ENCODE data around the gene PFDN1. TPM values are rescaled to one million over a fixed set of nuclear protein-coding genes. Genes with fewer than 3 reads are reported as not detected.

Gene PFDN1
- total RNA-seq, 1 experiment from 2014 or later: 69.1 TPM

- Histone ChIP-seq H3K9me2 (ENCODE audit: insufficient read depth) (no peaks in the 10 kb centered on the region), H3K9me3 (ENCODE audit: insufficient read depth, low read depth) (no peaks in the 10 kb centered on the region), H3K4me2 (no peak overlapping the region), H3K79me2 (ENCODE audit: low read depth) (no peaks in the 10 kb centered on the region), H3K36me3 (ENCODE audit: low read depth) (peaks cover 24% of the 10 kb centered on the region), H3K4me3 (no peak overlapping the region), H3K27me3 (ENCODE audit: insufficient read depth, low read depth) (no peaks in the 10 kb centered on the region), H3F3A (ENCODE audit: insufficient read depth, low read depth) (peaks cover 56% of the 10 kb centered on the region), H2AFZ (no peak overlapping the region), H4K20me1 (ENCODE audit: insufficient read depth) (no peaks in the 10 kb centered on the region; the same call in 1 of the 2 replicates), H3K27ac (no peak overlapping the region), H3K4me1 (replicated peaks; ENCODE audit: insufficient read depth) (peaks cover 24% of the 10 kb centered on the region)
- TF ChIP-seq CTCF (conservative IDR thresholded peaks at IDR 0.05) (no peak), EZH2 (IDR thresholded peaks at IDR 0.05; ENCODE audit: low read depth) (no peak)
- no peak for DNase-seq
- CTCF ChIA-PET: interaction anchor here (0.7 to 1.2 kb wide), 3 partner anchors 16 to 1462 kb away, joined by 3 to 16 read pairs (median 3); partner anchors contain the start of gene HBEGF
- BruUV-seq (replicated peaks): no TSS peak
- POLR2A ChIA-PET (ENCODE audit: unreplicated experiment): interaction anchor here (0.6 kb wide), 3 partner anchors 17 to 392 kb away, joined by 3 to 4 read pairs (median 4); no protein-coding TSS in a partner anchor
- intact Hi-C loops (cut with micrococcal nuclease; ENCODE audit: unreplicated experiment): no loop called here
Measured at GRCh38 chr5:140329739-140330481, 27.0 kb upstream of the PFDN1 start.

GRCh38 chr5:140328036-140328764, 25.3 kb upstream of the PFDN1 start:
- Histone ChIP-seq H3K9me3 (ENCODE audit: insufficient read depth, low read depth) (no peaks in the 10 kb centered on the region), H3K36me3 (ENCODE audit: low read depth) (peaks cover 8% of the 10 kb centered on the region), H3K4me1 (replicated peaks; ENCODE audit: insufficient read depth) (peaks cover 41% of the 10 kb centered on the region), H3F3A (ENCODE audit: insufficient read depth, low read depth) (peaks cover 56% of the 10 kb centered on the region), H2AFZ (no peak overlapping the region), H3K27me3 (ENCODE audit: insufficient read depth, low read depth) (no peaks in the 10 kb centered on the region), H3K27ac (peak overlapping the region; percentile 13; the same call in 1 of the 2 replicates), H3K4me2 (peak overlapping the region; percentile 7; the same call in 1 of the 2 replicates), H4K20me1 (ENCODE audit: insufficient read depth) (no peaks in the 10 kb centered on the region; the same call in 1 of the 2 replicates), H3K4me3 (no peak overlapping the region), H3K79me2 (ENCODE audit: low read depth) (no peaks in the 10 kb centered on the region), H3K9me2 (ENCODE audit: insufficient read depth) (no peaks in the 10 kb centered on the region)
- ChIA-PET CTCF (no interaction called here), POLR2A (ENCODE audit: unreplicated experiment) (no interaction called here)
- TF ChIP-seq CTCF (conservative IDR thresholded peaks at IDR 0.05) (no peak), EZH2 (IDR thresholded peaks at IDR 0.05; ENCODE audit: low read depth) (no peak)
- no TSS peak for BruUV-seq (replicated peaks)
- intact Hi-C loops (cut with micrococcal nuclease; ENCODE audit: unreplicated experiment): no loop called here
- DNase-seq: no peak

GRCh38 chr5:140327589-140327988, 24.7 kb upstream of the PFDN1 start:
- intact Hi-C loops (cut with micrococcal nuclease; ENCODE audit: unreplicated experiment): no loop called here
- Histone ChIP-seq H3F3A (ENCODE audit: insufficient read depth, low read depth) (peaks cover 56% of the 10 kb centered on the region), H3K27me3 (ENCODE audit: insufficient read depth, low read depth) (no peaks in the 10 kb centered on the region), H3K9me2 (ENCODE audit: insufficient read depth) (no peaks in the 10 kb centered on the region), H3K9me3 (ENCODE audit: insufficient read depth, low read depth) (no peaks in the 10 kb centered on the region), H3K4me2 (peak overlapping the region; percentile 7), H4K20me1 (ENCODE audit: insufficient read depth) (no peaks in the 10 kb centered on the region; the same call in 1 of the 2 replicates), H3K79me2 (ENCODE audit: low read depth) (no peaks in the 10 kb centered on the region), H3K4me3 (no peak overlapping the region), H2AFZ (no peak overlapping the region), H3K4me1 (replicated peaks; ENCODE audit: insufficient read depth) (peaks cover 47% of the 10 kb centered on the region), H3K27ac (peak overlapping the region; percentile 13; the same call in 1 of the 2 replicates), H3K36me3 (ENCODE audit: low read depth) (peaks cover 2% of the 10 kb centered on the region; the same call in 1 of the 2 replicates)
- DNase-seq: peak in 1 of 2 experiments; percentile 39
- no TSS peak for BruUV-seq (replicated peaks)
- ChIA-PET CTCF (no interaction called here), POLR2A (ENCODE audit: unreplicated experiment) (interaction anchor here (0.6 kb wide), 1 partner anchor 24 kb away, joined by 7 read pairs; no protein-coding TSS in a partner anchor)
- TF ChIP-seq CTCF (conservative IDR thresholded peaks at IDR 0.05) (no peak), EZH2 (IDR thresholded peaks at IDR 0.05; ENCODE audit: low read depth) (no peak)
